GM23338 (cell line): ENCODE measurements around the gene DAAM2. TPM values are rescaled to one million over a fixed set of nuclear protein-coding genes. Genes with fewer than 3 reads are reported as not detected.

Source experiments
- CREB1 ChIP-seq: fragments of 250-450 bp; sonication (Bioruptor Pico); IDR thresholded peaks from 2 replicates; pipeline ENCODE4 v1.5.0; 2020; ENCODE audit warnings: low read depth, mild to moderate bottlenecking, moderate library complexity
- ETS1 ChIP-seq: IDR thresholded peaks from 2 replicates; pipeline ENCODE4 v1.6.1; 2016; ENCODE audit warnings: antibody characterized with exemption
- EZH2 ChIP-seq: fragments of 200-600 bp; sonication (generic); IDR thresholded peaks from one replicate; pipeline ENCODE4 v1.8.0; 2017; ENCODE audit warnings: antibody characterized with exemption, mild to moderate bottlenecking, low read depth; ENCODE audit not compliant: unreplicated experiment
- JUNB ChIP-seq: IDR thresholded peaks from one replicate; pipeline ENCODE4 v1.6.1; 2016; ENCODE audit warnings: antibody characterized with exemption; ENCODE audit not compliant: unreplicated experiment
- STAT1 ChIP-seq: IDR thresholded peaks from one replicate; pipeline ENCODE4 v1.6.1; 2016; ENCODE audit warnings: antibody characterized with exemption; ENCODE audit not compliant: unreplicated experiment
- ZNF114 ChIP-seq: fragments of 250-450 bp; sonication (Bioruptor Pico); IDR thresholded peaks from 2 replicates; pipeline ENCODE4 v1.5.0; 2020; ENCODE audit warnings: mild to moderate bottlenecking, moderate library complexity
- ZNF331 ChIP-seq: fragments of 250-450 bp; sonication (Bioruptor Pico); IDR thresholded peaks from 2 replicates; pipeline ENCODE4 v1.5.0; 2020; ENCODE audit warnings: low read depth, mild to moderate bottlenecking, moderate library complexity
- ZNF462 ChIP-seq: fragments of 250-450 bp; sonication (Bioruptor Pico); IDR thresholded peaks from 2 replicates; pipeline ENCODE4 v1.5.0; 2020; ENCODE audit warnings: mild to moderate bottlenecking, moderate library complexity
- polyA plus RNA-seq: library from polyadenylated mRNA; unstranded; fragments of >200 nt; fragmentation: Nextera tagmentation; extraction: Ambion mirVana; gene quantifications from 2 replicates; pipeline ENCODE4 v1.2.1, GENCODE V29; 2016
- total RNA-seq: library from RNA; depleted of rRNA; stranded (reverse); fragments of >200 nt; shearing (Covaris generic); gene quantifications from 2 replicates; pipeline ENCODE4 v1.2.3, GENCODE V29; 2014
- TF ChIP-seq, protein P1 (sequence below), 2 experiments: fragments of 200-600 bp in 1 of 2; sonication (generic) in 1 of 2; conservative IDR thresholded peaks; 2 replicates each; pipeline versions ENCODE4 v1.5.1 to v1.6.1; 2016 to 2017; ENCODE audit warnings: antibody characterized with exemption in 2 of 2, low read depth in 2 of 2, mild to moderate bottlenecking in 2 of 2, moderate library complexity in 1 of 2

The DAAM2 gene
- total and polyA plus RNA-seq, 2 experiments from 2014 or later = 1.4 to 4.9 TPM

GRCh38 chr6:39834278-39834677 is 42.1 kb downstream of the DAAM2 start (continued):
- no peak for TF ChIP-seq ZNF462 (CRISPR knock-in tag)
- TF ChIP-seq JUNB = no peak
- TF ChIP-seq ZNF114 (CRISPR knock-in tag) = no peak
- no peak for TF ChIP-seq CREB1 (CRISPR knock-in tag)
- no peak for TF ChIP-seq ZNF331
- TF ChIP-seq STAT1 = no peak
- no peak for TF ChIP-seq EZH2
- TF ChIP-seq, protein P1, sequence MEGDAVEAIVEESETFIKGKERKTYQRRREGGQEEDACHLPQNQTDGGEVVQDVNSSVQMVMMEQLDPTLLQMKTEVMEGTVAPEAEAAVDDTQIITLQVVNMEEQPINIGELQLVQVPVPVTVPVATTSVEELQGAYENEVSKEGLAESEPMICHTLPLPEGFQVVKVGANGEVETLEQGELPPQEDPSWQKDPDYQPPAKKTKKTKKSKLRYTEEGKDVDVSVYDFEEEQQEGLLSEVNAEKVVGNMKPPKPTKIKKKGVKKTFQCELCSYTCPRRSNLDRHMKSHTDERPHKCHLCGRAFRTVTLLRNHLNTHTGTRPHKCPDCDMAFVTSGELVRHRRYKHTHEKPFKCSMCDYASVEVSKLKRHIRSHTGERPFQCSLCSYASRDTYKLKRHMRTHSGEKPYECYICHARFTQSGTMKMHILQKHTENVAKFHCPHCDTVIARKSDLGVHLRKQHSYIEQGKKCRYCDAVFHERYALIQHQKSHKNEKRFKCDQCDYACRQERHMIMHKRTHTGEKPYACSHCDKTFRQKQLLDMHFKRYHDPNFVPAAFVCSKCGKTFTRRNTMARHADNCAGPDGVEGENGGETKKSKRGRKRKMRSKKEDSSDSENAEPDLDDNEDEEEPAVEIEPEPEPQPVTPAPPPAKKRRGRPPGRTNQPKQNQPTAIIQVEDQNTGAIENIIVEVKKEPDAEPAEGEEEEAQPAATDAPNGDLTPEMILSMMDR (conservative IDR thresholded peaks at IDR 0.05; ENCODE audit: low read depth in 2 of 2) = no peak
- no peak for TF ChIP-seq ETS1
